ENCODE results near the gene ACACA.

The ACACA gene

DNA sequence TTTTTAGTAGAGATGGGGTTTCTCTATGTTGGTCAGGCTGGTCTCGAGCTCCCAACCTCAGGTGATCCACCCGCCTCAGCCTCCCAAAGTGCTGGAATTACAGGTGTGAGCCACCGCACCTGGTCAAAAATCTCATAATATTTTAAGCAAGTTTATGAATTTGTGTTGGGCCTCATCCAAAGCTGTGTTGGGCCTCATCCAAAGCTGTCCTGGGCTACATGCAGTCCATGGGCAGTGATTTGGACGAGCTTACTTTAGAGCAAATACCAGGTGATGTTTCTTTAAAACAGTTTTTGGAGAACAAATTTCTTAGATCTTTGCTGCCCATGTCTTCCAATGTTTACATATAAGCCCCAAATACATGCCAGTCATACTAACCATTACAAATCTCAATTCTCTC, 115.3 kb downstream of the ACACA start:
- no peak for DNase-seq
- ATAC-seq = no peak

DNA sequence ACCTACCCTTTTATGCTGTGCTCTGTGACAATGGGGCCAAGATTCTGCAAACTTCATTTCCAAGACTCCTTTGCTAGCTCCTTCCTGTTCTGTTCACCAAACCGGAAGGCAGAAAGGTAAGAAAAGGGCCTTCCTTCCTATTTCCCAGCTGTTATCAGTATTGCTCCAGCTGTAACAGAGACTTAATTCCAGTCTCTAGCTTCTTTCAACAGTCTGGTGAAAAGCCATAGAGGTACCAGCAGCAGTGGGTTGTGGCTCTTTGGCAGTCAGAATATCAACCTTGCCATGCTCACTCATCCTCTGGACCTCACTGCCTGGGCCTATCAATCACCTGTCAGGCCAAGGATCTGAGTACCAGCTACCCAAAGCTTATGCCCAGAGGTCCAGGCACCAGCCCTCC, 120.2 kb downstream of the ACACA start:
- no peak for DNase-seq
- no peak for ATAC-seq

DNA sequence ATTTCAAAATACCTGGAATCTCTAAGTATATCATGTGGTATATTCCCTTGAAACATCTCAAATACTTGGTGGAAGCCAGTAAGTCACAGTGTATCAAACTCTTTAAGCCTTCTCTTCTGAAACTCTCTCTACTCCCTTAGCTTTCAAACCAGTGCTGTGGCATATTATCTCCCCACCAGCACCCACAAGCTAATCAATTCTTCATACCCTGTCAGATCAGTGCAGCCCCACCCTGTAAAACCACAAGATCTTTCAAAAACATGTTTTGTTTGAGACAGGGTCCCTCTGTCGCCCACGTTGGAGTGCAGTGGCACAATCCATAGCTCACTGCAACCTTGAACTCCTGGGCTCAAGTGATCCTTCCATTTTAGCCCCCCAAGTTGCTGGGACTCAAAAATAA, 122.4 kb downstream of the ACACA start:
- ATAC-seq (no peak), DNase-seq (no peak)

DNA sequence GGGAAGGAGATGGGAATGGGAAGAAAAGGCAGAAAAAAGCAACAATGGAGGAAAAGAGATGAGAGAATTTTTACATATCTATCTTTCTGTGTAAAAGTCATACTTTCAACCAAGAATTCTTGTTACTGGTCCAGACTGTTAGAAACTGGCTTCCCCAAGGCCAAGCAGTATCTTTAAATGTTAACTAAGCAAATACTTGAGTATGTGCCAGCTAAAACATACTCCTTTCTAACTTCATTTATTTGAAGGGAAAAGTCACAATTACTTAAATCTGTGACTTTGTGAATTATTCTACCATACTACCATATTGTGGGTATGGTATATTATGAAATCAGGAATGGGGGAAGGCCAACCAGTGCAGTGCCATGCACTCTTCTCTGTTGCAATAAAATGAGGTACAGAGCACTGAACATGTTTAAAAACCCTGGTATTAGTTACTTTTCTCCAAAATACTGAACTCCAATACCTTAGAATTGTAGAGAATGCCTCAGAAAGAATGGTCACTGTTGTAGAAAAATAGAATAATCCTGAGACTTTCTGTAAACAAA, 123.1 kb downstream of the ACACA start:
- ATAC-seq (no peak), DNase-seq (no peak)

DNA sequence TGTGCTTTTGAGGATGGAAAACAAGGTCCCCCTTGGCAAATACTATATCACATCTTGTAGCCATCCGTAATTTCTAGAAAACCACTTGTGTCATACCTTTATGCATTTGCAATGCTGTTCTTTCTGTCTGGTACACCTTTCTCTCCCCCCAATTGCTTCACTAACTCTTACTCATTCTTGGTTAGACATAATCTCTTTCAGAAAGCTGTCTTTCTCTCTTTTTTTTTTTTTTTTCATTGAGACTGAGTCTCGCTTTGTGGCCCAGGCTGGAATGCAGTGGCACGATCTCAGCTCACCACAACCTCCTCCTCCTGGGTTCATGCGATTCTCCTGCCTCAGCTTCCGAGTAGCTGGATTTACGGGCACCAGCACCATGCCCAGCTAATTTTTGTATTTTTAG, 125.8 kb downstream of the ACACA start:
- no peak for DNase-seq
- ATAC-seq = no peak

DNA sequence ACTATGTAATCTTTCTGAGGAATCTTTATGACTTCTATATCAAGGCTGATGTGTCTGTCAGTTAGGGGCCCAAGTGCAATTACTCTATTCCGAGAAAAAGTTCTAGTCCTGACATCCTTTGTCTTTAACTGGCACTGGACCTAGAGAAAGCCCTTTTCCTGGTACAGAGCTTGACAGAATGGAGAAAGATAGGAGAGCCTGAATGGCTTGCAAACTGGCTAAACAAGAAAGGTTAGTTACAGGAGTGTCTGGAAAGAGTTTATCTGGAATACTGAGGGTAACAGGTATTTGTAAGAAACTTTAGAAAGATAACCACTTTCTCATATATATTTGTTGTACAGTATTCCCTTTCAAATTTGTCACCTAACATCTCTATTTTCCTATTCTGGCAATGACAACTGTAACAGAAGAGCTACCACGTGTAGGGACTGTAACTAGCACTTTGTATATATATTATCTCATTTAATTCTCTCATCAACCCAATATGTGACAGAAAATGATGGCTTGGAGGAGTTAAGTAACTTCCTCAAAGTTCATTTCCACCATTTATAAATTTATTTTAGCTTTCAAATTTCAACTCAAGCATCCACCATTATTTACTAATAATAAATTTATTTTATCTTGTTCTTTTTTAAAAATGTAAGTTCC, 128.3 kb downstream of the ACACA start:
- no peak for ATAC-seq
- no peak for DNase-seq

DNA sequence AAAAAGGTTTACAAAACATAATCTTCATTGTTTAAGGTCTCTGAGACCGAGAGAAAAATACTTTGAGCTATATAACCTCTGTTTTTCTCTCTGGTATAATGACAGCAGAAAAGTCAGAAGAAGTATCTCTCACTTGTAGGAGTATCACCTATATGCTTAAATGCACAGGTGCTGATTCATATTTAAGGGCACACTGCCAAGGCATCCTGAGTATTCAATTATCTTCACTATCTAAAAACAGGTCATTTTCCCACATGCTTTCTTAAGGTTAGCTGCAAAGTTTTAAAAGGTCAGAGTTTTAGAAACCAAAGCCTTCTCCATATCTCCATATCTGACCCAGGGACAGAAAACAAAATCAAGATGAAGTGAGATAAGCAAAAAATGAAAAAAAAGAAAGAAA, 130.2 kb downstream of the ACACA start:
- DNase-seq = no peak
- ATAC-seq = no peak

DNA sequence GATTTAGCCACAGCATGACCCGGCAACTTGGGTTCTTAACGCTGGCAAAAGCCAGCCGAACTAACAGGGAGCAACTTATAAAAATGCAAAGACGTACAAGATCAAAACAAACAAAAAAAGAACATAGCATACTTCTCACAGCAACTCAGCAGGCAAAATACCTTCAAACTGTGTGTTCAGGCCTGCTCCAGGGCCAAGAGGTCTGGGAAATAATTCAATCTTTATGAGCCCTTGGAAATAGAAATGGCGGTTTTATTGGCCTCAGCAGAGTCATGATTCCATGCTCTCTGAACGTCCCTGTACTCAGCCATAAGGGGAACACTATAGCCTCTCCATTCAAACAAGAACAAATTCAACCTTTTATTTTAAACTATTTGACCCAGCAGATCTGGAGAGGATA, 132.2 kb downstream of the ACACA start:
- ATAC-seq = no peak
- DNase-seq = no peak

DNA sequence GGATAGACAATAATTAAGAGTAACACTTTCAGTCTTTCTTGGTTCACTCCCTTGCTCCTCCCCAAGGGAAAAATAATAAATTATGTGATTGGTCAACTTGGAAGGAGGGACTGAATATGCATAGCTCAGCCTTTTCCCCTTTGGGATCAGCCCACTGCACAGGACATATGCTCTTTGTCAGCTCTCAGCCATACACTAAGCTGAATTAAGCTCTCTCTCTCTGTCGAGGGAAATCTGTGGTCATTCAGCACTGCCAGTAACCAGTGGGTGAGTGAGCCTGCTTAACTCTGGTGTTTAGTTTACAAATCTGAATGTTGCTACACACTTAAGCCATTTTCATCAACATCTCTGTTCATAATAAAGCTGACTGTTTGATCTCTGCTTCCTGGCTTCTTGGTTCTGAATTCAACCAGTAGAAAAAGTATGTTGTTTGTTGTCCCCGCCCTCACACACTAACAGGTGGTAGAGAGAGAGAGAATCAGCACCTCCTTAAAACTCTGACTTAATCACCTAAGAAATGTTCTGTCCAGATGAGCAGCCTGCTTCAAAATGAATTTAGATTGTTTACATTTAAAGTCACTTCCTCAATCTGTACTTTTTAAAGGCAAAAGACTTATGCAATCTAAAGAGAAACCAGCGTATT, 133.1 kb downstream of the ACACA start:
- ATAC-seq (no peak), DNase-seq (no peak)

DNA sequence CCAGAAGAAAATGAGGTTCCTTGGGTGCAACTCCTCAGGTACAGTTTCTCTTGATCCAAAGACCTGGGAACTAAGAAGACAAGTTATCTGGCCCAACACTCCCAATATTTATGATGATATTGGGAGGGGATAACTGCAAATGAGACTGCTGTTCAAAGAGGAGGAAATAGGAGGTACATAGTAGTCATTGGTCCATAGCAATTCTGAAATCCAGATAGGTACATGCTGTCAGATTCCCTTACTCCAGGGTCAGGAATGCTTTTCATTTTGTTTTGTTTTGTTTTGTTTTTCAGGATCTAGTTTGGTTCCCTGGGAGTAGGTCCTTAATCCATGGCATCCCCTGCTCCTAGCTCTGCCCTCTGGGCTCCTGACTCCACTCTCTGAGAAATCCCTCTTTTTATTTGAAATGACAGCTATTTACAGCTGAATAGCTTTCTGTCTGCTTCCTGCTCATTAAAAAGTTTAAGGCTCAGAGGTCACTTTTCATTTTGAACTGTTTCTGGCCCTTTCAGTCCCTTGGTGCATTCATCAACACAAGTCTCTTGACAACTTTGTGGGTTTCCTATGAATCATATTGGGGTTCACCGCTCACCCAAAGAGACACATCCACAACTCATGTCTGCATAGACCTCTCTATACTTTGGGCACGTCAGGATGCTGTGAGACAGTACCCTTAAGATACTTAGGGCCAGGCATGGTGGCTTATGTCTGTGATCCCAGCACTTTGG, 141.0 kb downstream of the ACACA start:
- ATAC-seq (no peak), DNase-seq (no peak)

DNA sequence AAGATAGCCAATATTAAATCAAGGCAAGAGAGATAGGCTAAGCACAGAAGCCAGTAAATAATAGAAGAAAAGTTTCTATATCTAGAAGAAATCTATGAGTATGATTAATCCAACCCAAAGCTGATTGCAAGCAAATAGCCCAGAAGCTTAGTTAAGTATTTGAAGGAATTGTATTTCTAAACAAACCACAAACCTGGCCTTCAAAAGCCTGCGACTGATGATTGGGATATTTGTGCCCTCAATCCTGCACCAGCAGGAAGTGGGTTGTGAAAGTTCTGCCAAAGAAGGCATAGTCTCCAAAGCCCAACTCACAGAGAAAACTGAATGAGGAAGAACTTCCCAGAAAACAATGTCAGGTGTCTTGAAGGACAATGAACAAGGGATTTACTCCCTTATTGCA, 145.3 kb downstream of the ACACA start:
- DNase-seq (no peak), ATAC-seq (no peak)

DNA sequence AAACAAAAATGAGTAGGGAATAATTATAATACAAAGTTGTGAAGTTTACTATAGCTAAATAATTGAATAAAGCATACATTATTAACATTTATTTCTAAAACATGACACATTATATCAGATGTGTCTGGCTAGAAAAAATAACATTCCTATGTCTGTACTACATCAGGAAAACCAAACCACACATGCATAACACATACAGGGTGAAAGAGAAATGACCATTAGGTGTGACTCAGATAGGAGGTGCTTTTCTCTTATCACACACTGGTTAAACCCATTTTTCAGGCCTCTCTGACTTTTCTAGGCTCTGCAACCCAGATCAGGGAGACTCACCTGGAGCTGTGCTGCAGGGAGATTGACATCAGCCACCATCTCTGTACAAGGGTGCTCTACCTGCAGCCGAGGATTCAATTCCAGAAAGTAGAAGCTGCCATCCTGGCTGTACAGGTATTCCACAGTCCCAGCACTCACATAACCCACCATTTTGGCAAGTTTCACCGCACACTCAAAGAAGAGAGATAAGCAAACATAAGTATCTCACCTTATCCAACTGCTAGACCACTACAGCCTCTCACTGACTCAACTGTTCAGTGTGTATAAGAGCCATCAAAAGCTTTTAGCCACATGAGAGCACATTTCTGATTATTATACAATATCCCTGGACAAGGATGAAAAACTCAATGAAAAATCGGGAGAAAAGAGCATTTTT, 147.5 kb downstream of the ACACA start:
- ATAC-seq (no peak), DNase-seq (no peak)

DNA sequence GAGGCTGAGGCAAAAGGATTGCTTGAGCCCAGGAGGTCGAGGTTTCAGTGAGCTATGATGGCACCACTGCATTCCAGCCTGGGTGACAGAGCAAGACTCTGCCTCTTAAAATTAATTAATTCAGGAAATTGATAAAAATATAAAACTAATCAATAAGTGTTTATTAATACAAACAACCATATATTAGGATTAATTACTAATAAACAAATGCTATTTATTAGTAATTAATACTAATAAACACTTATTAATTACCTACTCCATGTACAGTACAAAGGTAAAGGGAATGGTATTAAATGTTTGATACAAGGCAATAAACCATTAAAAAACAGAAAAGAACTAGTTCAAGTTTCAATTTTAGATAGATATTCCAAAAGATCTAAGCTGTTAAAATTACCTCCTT, 150.0 kb downstream of the ACACA start:
- DNase-seq = no peak
- no peak for ATAC-seq

DNA sequence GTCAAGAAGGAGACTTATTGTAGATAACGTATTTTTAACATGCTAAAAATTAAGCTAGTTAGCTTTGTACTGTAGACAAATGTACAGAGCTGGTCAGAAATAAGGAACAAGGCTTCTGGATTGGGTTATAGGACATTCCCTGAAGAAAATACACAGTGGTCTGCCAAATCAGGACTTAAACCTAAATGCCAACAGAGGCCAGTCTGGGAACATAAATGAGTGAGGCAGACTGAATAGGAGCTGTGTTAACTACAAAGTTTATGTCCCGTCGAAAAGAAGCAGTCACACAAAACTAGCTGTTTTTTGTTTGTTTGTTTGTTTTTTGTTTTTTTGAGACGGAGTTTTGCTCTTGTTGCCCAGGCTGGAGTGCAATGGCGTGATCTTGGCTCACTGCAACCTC, 151.2 kb downstream of the ACACA start:
- no peak for ATAC-seq
- DNase-seq = no peak

DNA sequence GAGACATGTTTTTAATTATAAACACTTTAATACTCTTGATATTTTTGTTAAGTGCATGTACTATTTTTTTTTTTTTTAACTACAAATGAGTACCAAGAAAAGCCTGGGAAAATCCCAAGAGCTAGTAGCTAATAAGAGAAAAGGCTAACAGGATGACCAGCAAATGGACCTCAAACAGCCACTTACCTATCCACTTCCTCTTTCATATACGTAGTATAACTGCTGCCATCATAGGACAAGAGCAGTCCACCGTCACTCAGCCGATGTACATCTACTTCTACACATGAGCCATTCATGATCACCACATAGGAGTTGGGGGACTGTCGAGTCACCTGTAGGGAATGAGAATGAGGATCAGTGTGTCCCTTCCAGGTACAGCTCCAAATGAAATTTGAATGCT, 158.8 kb downstream of the ACACA start:
- ATAC-seq = no peak
- no peak for DNase-seq

DNA sequence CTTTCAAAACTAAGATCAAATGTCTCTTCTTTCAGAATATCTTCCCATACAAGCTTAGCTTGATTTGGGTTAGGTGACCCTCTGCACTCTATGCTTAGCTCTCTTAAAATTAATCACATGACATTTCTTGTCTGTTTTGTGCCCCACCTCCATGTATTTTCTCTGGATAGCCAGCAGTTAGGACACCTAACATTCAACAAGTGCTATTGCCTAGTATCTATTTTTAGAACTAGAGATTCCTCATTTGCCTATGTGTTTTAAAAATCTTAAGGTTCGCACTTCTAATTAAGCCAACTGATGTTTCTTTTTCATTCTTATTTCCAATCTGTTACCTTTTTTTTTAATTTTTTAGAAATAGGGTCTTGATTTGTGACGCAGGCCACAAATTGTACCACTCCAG, 160.6 kb downstream of the ACACA start:
- ATAC-seq (no peak), DNase-seq (no peak)

DNA sequence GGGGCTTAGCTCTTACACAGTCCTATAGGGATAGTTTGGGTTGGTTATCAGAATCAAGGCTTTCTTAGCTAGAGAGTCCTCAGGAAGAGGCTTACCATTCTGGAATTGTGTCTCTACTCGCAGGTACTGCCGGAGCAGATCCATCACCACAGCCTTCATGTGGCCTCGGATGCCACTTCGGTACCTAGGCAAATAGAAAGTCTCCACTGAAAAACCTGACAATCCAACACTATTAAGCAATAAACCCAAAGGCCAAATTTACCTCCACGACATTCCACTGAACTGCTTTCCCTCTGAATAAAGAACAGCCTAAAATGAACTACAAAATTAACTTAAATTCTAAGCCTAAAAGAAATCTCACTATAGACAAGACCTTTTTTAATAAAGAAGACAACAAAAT, 166.3 kb downstream of the ACACA start:
- ATAC-seq (no peak), DNase-seq (no peak)

DNA sequence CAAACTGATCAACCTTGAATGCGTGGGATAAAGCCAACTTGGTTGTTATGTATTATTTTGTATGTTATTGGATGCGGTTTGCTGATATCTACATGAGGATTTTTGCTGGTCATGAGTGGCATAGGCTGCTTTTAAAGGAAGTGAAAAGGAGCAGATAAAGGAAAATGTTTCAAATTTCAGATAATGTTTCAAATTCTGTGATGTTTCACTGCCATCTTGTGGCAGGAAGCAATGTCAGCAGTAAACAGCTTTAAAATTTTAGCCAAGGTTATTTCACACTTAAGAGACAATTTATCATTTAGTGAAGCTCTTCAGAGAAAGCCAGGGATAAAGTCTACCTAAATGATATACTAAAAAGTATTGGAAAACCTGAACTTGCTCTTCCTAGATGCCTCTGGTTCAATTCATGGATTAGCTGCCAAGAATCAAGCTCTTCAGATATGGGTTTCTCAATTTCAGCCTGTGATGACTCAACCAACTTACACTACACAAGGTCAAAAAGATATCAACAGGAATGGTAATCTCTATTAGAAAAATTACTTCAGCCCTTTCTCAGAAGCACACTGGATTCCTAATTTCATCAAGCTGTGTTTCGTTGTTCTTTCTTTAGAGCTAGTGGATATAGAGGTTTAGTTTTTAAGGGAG, 166.8 kb downstream of the ACACA start:
- no peak for DNase-seq
- no peak for ATAC-seq

DNA sequence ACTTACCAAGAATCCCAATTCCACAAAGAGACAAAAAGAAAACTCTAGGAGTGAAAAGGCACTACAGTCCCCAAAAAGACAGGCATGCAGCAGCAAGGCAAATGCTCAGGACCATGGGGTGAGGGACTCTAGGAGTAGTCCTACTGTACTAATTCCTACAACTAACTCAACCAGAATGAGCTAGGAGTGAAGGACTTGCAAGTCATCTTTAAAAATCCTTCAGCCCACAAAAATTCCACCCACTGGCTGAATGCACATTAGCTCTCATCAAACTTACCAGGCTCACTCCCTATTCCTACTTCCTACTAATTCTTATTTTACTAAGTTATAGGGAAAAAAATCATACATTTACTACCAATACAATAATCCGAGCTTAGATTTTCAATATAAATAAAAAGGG, 172.5 kb downstream of the ACACA start:
- ATAC-seq (no peak), DNase-seq (no peak)

DNA sequence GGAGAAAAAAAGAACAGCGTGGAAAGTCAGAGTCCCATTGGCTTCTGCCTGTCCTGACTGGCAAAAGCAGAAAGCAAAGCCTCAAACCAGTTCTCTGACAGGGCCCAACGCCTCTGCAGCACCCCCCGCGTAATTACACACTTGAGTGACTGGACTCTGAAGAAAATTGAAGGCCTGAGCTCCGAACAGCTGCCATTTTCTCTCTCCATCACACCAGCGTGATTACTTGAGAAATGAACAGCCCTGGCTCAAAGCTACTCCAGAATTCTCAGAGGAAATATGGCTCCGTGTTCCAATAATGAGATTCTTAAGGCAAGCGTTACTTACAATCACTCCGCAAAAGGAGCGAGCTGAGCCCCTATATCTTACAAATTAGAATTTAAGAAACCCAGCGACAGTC, 173.6 kb downstream of the ACACA start:
- DNase-seq (no peak), ATAC-seq (no peak)

DNA sequence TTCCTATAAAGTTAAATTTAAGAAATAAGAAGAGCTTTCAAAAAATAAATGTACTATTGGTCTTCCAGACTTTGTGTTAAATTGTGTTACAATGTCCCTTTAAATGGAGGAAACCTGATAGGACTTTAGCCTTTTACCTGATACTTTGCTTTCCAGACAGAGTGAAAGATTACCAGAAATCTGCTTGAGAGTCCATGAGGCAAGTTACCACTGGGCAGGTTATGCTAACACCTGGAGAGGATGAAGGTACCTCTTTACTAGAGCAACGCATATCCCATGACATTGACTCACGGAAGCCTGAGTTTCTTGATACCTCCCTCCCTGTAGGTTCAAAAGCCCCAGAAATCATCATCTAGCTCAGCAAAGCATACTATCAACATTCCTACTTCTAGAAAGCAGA, 174.7 kb downstream of the ACACA start:
- ATAC-seq = no peak
- no peak for DNase-seq

DNA sequence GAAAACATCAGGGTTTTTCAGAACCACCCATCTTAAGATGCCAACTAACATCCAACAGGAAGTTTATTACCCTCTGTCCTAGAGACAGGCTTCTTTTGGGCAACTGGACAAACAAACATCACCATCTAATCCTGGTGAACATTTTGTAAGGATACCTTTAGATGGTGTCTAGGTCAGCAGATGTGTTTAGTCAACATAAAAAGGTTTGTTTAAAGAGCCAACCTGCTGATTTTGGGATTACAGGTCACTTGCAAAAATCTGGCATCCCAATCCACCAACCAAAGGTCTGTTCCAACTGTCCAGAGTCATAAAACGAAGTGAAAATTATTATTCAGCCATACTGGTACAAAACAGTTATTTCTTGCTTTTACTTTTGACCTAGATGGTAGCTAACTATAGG, 176.0 kb downstream of the ACACA start:
- no peak for ATAC-seq
- no peak for DNase-seq
